Fibroblast of peridontal ligament (primary cell): ENCODE data around the gene TSPAN5.
"Not testable (repeated sequence)": the region's sequence is repeated elsewhere in the genome, so short reads cannot be mapped to it uniquely, and the experiment has no call there.

Experiments used
- DNase-seq: peaks from one replicate; pipeline ENCODE4 v3.0.0-alpha.2; 2010; ENCODE audit errors: extremely low read depth

The TSPAN5 gene

DNA sequence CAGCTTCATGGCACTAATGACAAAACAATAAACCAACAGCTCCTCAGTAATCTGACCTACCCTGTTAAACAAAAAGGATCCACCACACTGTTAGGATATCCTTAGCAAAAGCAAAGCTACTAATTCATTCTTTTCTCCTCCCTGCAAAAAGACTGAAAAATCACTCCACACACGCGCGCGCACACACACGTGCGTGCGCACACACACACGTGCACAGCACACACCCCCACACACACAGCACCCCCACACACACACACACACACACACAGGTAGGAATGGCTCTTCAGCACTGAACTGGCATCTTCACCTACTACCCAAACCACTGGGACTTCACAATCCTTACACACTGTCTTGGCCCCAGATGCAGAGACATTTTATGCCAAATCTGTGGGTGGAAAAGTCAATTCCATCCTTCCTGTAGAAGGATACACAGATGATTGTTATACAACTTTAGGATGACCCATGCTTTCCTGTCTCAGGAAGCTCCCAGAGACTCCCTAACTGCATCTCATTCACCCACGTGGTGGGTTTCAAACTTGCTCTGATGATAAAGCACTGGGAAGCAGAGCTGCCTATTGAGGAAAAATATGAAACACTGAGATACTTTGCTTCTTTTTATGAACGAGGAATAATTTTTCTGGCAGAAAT lies 102.5 kb downstream of the TSPAN5 start:
- DNase-seq = no peak

DNA sequence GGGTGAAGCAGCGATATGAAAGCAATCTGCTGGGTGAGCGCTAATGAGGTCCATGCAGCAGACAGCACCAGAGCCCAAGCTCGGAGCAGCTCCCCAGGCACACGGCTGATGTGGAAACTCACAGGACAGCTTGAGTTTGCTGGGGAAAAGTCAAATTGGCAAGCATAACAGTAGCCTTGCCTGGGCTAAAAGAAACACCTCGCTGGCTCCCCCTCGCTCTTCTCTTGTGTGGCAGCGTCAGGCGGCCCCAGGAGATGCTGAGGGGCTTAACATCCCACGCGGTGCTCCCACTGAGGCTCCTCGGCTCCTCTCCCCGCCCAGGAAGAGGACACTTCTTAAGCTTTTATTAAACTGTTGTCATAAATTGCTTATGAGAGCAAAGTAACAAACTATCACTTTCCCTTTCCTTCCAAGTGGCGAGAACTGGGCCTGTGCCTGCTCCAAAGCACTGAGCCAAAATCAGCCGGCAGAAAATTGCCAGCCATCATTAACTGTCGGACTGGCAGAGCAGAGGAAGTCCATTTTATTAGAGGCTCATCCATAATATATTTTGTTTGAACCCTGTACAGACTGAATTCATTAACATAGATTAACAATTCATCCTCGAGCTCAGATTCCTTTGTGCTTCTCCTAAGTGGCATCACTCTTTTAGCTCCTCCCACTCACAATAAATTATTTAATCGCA lies 111.4 kb downstream of the TSPAN5 start:
- peak; percentile 81 for DNase-seq

DNA sequence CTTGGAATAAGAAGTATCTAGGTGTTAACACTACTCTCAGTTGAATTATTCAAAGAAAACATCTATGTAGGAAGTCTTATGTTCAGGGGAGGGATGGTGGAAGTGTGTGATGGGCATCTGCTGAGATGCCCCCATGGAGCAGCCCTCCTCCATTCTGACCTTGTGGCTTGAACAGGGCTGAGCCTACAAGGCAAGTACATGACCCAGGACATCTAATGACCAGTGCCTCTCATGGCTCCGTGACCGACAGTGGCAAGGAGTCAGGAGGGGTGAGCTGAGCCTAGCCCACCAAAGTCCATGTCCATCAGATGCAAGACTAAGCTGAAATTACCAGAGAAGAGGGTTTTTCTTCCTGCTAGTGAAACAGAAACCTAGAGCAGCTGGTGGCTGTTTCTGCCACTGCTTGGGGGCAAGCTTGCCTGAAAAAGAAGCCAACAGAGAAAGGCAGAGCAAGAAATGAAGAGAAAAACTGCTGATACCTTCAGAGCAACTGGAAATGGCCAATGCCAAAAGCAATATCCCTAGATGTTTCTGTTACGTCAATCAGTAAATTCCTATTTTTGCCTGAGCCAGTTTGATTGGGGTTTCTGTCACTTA lies 113.5 kb downstream of the TSPAN5 start:
- DNase-seq = no peak

- no peak for DNase-seq
Observed at GRCh38 chr4:98544141-98544817, 114.1 kb downstream of the TSPAN5 start.

GRCh38 chr4:98542011-98542410 lies 116.4 kb downstream of the TSPAN5 start:
- no peak for DNase-seq

GRCh38 chr4:98540803-98541202 lies 117.6 kb downstream of the TSPAN5 start:
- DNase-seq = no peak

DNA sequence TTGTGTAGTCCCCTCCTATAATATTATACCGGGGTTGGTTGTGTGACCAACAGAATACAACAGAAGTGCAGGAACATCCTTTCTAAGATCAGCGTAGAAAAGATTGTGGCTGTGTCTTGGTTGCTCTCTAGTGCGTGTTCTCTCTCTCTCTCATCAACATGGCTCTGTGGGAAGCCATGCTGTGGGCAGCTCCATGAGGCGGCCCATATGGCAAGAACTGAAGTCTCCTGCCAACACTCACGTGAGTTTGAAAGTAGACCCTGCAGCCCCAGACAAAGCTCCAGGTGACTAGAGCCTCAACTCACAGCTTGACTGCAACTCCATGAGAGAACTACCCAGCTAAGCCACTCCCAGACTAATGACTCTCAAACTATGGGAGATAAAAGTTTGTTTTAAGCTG lies 118.7 kb downstream of the TSPAN5 start:
- no peak for DNase-seq

GRCh38 chr4:98539299-98539698 lies 119.1 kb downstream of the TSPAN5 start:
- DNase-seq = peak; percentile 54

- no peak for DNase-seq
Observed at GRCh38 chr4:98536631-98537030, 121.8 kb downstream of the TSPAN5 start.

- not testable (repeated sequence) for DNase-seq
Observed at GRCh38 chr4:98534146-98534545, 124.3 kb downstream of the TSPAN5 start.

DNA sequence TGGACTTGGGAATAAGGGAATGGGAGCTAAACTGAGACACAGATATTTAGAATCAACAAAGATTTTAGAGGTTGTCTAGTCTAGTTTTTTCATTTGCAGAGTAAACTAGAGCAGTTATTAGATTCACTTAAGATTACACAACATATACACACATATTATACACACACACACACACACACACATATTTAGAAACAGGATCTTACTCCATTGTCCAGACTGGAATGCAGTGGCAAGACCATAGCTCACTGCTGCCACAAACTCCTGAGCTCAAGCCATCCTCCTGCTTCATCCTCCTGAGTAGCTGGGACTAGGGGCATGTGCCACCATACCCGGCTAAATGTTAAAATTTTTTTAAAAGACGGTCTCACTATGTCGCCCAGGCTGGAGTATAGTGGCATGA lies 127.8 kb downstream of the TSPAN5 start:
- no peak for DNase-seq

- DNase-seq = no peak
Observed at GRCh38 chr4:98529970-98530569, 128.3 kb downstream of the TSPAN5 start.

DNA sequence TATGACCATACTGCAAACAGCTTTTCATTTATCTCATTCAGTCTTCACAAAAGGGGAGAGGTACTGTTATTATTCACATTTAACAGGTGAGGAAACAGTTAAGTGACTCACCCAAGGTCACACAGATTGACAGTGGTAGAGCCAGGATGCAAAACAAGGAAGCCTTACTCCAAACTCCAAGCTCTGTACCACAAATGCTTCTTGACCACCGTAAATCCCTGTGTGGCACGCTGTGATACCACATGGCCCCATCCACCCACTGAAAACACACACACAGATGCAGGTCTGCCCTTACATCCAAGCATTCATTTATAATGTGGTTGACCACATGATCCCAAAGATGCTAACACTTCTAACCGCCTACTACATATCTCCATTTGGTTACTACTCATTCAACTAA lies 129.5 kb downstream of the TSPAN5 start:
- peak; percentile 70 for DNase-seq

DNA sequence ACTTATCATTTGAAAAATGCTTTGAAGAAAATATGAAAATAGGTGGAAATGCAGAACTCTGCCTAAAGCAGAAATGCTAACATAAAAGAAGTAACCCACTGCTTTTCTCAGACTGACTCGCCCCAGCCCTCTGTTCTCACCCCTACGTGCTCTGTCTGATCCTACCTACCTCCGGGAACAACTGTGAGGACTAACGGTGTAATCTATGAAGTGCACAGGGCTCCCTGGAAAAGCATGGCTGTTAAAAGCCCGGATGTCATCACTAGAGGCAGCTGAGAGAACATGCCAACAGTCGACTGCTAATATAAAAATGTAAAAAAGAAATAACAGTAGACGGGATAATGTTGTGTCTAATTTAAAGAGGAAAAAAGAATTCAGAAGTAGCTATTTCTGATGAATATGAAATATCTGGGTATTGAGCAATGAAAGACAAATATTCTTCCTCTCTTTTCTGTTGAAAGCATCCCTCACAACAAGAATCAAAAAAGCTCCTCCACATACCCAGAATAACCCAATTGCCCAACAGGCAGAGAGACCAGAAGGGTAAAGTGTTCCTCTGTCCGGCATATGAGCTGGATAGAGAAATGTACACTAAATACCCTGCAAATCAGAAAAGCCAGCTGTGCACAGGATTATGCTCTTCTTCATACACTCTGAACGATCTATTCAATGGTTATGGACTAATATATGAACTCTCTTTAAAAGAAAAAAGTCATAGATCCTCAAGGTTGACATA lies 130.7 kb downstream of the TSPAN5 start:
- no peak for DNase-seq

GRCh38 chr4:98524230-98524629 lies 134.2 kb downstream of the TSPAN5 start:
- no peak for DNase-seq

DNA sequence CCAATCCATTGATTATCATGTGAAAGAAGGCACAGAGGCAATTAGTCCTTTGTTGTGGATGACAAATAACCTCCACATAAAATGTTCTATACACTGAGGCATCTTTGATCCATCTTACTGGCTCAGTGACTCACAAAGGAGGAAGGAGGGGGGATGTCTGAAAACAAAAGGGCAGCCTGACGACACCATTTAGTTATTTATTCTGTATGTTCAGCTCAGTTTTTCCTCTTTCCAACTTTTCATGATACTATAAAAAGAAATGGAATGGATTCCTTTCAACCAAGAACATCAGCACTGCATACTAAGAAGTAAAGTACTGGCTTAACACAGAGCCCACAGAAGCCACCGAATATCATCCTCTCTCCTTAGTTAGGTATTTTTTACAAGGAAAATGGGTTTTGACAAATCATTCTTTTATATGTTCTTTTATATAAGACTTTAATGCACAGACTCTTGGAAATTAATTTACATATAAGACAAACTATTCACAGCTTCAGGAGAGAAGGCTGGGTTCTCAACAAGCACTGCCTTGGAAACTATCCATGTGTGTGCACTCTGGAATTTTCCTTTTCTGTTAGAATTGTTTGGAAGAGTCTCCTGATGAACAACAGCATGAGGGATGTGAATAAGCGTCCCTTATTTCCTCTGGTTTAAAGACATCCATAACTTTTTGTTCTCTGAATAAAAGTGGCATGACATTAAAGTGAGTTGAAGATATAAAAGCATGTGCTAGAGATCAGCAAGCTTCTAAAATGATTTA lies 135.6 kb downstream of the TSPAN5 start:
- DNase-seq = peak; percentile 83

DNA sequence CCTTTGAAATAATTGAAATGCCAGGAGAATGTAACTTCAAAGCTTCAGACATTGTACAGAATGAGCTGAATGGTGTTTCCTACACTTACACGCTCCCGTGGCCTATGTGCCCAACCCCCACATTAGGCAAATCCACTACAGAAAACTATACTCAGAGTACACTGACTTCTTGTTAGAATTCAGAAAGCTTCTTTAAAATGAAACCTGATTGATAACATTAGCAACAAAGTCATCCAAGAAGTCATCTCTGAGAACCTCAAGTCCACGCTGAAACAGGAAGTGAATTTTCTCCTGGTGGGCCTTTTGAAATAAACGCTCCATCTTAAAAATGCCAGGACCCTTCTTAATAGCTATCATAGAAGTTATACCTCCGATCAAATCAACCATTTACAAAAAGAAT lies 136.3 kb downstream of the TSPAN5 start:
- DNase-seq = no peak

DNA sequence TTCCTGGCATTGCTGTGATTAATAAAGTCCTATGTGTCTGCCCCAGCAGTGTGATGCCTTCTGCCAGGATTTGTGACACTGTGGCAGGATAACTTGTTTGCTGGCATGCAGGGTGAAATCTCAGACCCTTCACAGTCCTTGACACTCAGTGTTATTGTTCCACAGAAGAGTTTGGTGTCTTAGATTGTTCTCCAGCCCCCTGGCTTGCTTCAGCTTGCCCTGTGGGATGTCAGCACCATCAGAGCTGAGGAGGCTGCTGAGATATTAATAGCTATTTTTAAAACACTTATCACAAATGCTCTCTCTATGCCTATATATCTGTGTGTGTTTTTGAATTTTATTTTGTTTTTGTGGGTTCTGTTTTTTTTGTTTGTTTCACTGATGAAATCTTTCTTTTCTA lies 136.9 kb downstream of the TSPAN5 start:
- DNase-seq = no peak

GRCh38 chr4:98519268-98519977 lies 139.0 kb downstream of the TSPAN5 start:
- DNase-seq = peak; percentile 53
